Keratinocyte (primary cell): ENCODE measurements around the gene DLG5.

Source experiments
- EZH2 ChIP-seq: IDR thresholded peaks from one replicate; pipeline ENCODE4 v1.6.1; 2012; ENCODE audit warnings: inconsistent platforms, mild to moderate bottlenecking, low read length, moderate library complexity
- TF ChIP-seq, protein P1 (sequence below), 3 experiments: IDR thresholded peaks in 1 of 3; conservative IDR thresholded peaks in 1 of 3; optimal IDR thresholded peaks in 1 of 3; 2 replicates in 2 of 3; 3 replicates in 1 of 3; pipeline versions ENCODE3 to v1.5.1; 2011; ENCODE audit warnings: low read length in 3 of 3, mild to moderate bottlenecking in 3 of 3, moderate library complexity in 2 of 3, control low read depth in 1 of 3, inconsistent platforms in 1 of 3; ENCODE audit not compliant: insufficient read depth in 2 of 3; ENCODE audit errors: extremely low read depth in 1 of 3

DNA sequence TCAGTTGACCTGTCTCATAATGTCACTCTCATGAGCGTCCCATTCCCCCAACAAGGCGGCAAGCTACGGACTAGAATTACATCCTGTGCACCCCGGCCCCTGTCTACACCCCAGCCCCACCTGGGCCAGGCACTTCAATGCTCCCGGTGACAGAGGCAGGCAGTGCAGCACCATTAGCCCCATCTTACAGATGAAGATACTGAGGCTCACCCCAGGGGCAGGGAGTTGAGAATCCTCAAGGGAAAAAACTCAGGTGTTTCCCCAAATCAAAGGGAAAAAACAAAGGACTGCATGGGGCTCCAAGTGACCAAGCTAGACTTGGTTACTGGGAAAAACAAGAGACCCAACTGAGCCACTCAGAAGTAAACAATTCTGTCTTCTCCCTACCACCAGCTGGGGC lies 4.5 kb downstream of the DLG5 start:
- TF ChIP-seq, protein P1, sequence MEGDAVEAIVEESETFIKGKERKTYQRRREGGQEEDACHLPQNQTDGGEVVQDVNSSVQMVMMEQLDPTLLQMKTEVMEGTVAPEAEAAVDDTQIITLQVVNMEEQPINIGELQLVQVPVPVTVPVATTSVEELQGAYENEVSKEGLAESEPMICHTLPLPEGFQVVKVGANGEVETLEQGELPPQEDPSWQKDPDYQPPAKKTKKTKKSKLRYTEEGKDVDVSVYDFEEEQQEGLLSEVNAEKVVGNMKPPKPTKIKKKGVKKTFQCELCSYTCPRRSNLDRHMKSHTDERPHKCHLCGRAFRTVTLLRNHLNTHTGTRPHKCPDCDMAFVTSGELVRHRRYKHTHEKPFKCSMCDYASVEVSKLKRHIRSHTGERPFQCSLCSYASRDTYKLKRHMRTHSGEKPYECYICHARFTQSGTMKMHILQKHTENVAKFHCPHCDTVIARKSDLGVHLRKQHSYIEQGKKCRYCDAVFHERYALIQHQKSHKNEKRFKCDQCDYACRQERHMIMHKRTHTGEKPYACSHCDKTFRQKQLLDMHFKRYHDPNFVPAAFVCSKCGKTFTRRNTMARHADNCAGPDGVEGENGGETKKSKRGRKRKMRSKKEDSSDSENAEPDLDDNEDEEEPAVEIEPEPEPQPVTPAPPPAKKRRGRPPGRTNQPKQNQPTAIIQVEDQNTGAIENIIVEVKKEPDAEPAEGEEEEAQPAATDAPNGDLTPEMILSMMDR (optimal IDR thresholded peaks at IDR 0.05 in 1 of 3, IDR thresholded peaks at IDR 0.05 in 1 of 3, conservative IDR thresholded peaks at IDR 0.05 in 1 of 3; ENCODE audit: extremely low read depth in 1 of 3, insufficient read depth in 2 of 3, low read length in 3 of 3) = no peak
- TF ChIP-seq EZH2 = no peak
